ENCODE results near the gene RBFOX1.

Gene RBFOX1

GRCh38 chr16:7452090-7452489, 119.4 kb downstream of the RBFOX1 start:
- 94 to 98% methylated on average over 4 to 5 of the region's 6 CpGs for WGBS, 2 experiments (ENCODE audit: insufficient coverage in 2 of 2)
- no peaks in the 10 kb centered on the region for H3K36me3 ChIP-seq (ENCODE audit: control insufficient read depth, insufficient read depth, low read length)
- no peaks in the 10 kb centered on the region for H3K9me3 ChIP-seq (ENCODE audit: control insufficient read depth, low read length)
- H3K4me3 ChIP-seq (ENCODE audit: extremely low read depth, insufficient read depth, low read length, poor library complexity, severe bottlenecking), result no peak overlapping the region
- H3K4me1 ChIP-seq (ENCODE audit: control insufficient read depth, insufficient read depth, low read length, poor library complexity, severe bottlenecking), result no peaks in the 10 kb centered on the region
- H3K27ac ChIP-seq (ENCODE audit: low read depth, low read length, severe bottlenecking), result no peak overlapping the region

GRCh38 chr16:7456211-7456610, 123.6 kb downstream of the RBFOX1 start:
- no peaks in the 10 kb centered on the region for H3K4me1 ChIP-seq (ENCODE audit: control insufficient read depth, insufficient read depth, low read length, poor library complexity, severe bottlenecking)
- no peaks in the 10 kb centered on the region for H3K9me3 ChIP-seq (ENCODE audit: control insufficient read depth, low read length)
- H3K4me3 ChIP-seq (ENCODE audit: extremely low read depth, insufficient read depth, low read length, poor library complexity, severe bottlenecking), result no peak overlapping the region
- 94 to 100% methylated on average over 2 of the region's 5 CpGs for WGBS, 2 experiments (ENCODE audit: insufficient coverage in 2 of 2)
- no peaks in the 10 kb centered on the region for H3K36me3 ChIP-seq (ENCODE audit: control insufficient read depth, insufficient read depth, low read length)
- H3K27ac ChIP-seq (ENCODE audit: low read depth, low read length, severe bottlenecking), result no peak overlapping the region

- H3K4me3 ChIP-seq (ENCODE audit: extremely low read depth, insufficient read depth, low read length, poor library complexity, severe bottlenecking), result no peak overlapping the region
- H3K27ac ChIP-seq (ENCODE audit: low read depth, low read length, severe bottlenecking), result no peak overlapping the region
- WGBS, 2 experiments (ENCODE audit: insufficient coverage in 2 of 2), result 77% methylated on average over 3 of the region's 3 CpGs; no CpG with 5 or more reads in 1 of the 2 experiments
- no peaks in the 10 kb centered on the region for H3K36me3 ChIP-seq (ENCODE audit: control insufficient read depth, insufficient read depth, low read length)
- no peaks in the 10 kb centered on the region for H3K4me1 ChIP-seq (ENCODE audit: control insufficient read depth, insufficient read depth, low read length, poor library complexity, severe bottlenecking)
- H3K9me3 ChIP-seq (ENCODE audit: control insufficient read depth, low read length), result no peaks in the 10 kb centered on the region
Observed at GRCh38 chr16:7458144-7458543, 125.5 kb downstream of the RBFOX1 start.

DNA sequence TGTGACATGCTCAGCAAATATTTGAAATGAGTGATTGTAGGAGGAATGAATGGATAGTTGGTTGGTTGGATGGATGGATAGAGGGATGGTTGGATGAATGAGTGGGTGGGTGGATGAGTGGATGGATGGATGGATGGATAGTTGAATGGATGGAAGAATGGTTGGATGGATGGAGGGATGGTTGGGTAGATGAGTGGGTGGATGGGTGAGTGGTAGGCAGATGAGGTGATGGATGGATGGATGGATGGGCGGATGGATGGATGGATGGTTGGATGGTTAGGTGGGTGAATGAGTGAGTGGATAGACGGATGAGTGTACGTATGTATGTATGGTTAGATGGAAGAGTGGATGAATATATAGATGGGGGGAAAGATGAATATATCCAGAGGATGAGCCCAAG, 137.7 kb downstream of the RBFOX1 start:
- H3K9me3 ChIP-seq (ENCODE audit: control insufficient read depth, low read length), result no peaks in the 10 kb centered on the region
- H3K4me3 ChIP-seq (ENCODE audit: extremely low read depth, insufficient read depth, low read length, poor library complexity, severe bottlenecking), result no peak overlapping the region
- 95 to 100% methylated on average over 1 to 3 of the region's 3 CpGs for WGBS, 2 experiments (ENCODE audit: insufficient coverage in 2 of 2)
- H3K27ac ChIP-seq (ENCODE audit: low read depth, low read length, severe bottlenecking), result no peak overlapping the region
- no peaks in the 10 kb centered on the region for H3K36me3 ChIP-seq (ENCODE audit: control insufficient read depth, insufficient read depth, low read length)
- H3K4me1 ChIP-seq (ENCODE audit: control insufficient read depth, insufficient read depth, low read length, poor library complexity, severe bottlenecking), result no peaks in the 10 kb centered on the region

- Histone ChIP-seq H3K9me3 (ENCODE audit: control insufficient read depth, low read length) (no peaks in the 10 kb centered on the region), H3K27ac (ENCODE audit: low read depth, low read length, severe bottlenecking) (no peak overlapping the region), H3K36me3 (ENCODE audit: control insufficient read depth, insufficient read depth, low read length) (no peaks in the 10 kb centered on the region), H3K4me3 (ENCODE audit: extremely low read depth, insufficient read depth, low read length, poor library complexity, severe bottlenecking) (no peak overlapping the region), H3K4me1 (ENCODE audit: control insufficient read depth, insufficient read depth, low read length, poor library complexity, severe bottlenecking) (no peaks in the 10 kb centered on the region)
- no CpG with 5 or more reads among the region's 1 CpG for WGBS, 2 experiments (ENCODE audit: insufficient coverage in 2 of 2)
Observed at GRCh38 chr16:7471268-7471667, 138.6 kb downstream of the RBFOX1 start.

DNA sequence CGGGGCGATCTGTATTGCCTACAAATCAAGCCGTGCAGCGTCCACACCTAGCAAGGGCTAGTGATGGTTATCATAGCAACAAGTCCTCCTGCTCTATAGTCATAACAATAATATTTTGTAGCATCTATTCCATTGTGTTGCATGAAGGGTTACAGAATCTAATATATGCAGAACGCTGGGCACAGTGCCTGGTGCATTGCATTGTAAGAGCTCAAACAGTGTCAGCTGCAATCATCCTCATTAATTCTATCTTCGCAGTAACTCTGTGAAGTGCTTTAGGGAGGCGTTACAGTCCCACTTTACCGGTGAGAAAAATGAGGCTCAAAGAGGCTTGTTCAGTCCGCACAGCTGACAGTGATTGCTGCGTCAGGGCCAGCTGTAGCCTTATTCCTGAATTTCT, 149.4 kb downstream of the RBFOX1 start:
- Histone ChIP-seq H3K9me3 (ENCODE audit: control insufficient read depth, low read length) (no peaks in the 10 kb centered on the region), H3K27ac (ENCODE audit: low read depth, low read length, severe bottlenecking) (no peak overlapping the region), H3K4me1 (ENCODE audit: control insufficient read depth, insufficient read depth, low read length, poor library complexity, severe bottlenecking) (no peaks in the 10 kb centered on the region), H3K4me3 (ENCODE audit: extremely low read depth, insufficient read depth, low read length, poor library complexity, severe bottlenecking) (no peak overlapping the region), H3K36me3 (ENCODE audit: control insufficient read depth, insufficient read depth, low read length) (no peaks in the 10 kb centered on the region)
- WGBS, 2 experiments (ENCODE audit: insufficient coverage in 2 of 2), result 92% methylated on average over 2 to 9 of the region's 10 CpGs

DNA sequence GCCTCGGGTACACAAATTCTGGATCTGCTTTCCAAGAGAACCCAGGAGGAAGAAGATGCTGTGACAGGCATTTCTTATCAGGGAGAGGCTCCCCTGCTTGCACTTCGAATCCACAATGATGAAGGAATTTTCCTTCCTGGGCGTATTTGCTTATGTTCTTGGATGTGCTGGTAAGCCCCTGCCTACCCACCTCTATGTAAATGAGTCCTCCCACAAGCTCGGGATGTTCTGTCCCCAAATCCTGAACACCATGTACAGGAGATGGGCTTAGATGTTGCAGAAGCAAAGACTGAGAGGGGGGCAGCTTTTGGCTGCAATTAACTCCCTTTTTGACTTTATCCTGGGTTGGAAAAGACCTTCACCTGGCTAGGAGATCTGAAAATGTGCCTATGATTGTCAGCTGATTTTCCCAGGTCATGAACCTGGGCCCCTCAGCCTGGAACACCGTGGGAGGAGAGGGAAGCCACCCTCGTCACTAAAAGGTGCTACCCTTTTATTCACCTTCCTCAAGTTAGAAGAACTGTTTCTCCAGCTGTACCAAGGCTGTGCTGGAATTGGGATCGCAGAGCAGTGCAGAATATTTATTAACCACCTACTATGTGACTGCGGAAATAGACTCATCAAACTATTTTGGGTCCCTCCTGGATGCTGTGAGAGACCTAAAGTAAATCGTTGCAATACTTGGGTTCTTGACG, 150.1 kb downstream of the RBFOX1 start:
- H3K4me1 ChIP-seq (ENCODE audit: control insufficient read depth, insufficient read depth, low read length, poor library complexity, severe bottlenecking), result no peaks in the 10 kb centered on the region
- no peak overlapping the region for H3K27ac ChIP-seq (ENCODE audit: low read depth, low read length, severe bottlenecking)
- no peaks in the 10 kb centered on the region for H3K9me3 ChIP-seq (ENCODE audit: control insufficient read depth, low read length)
- H3K4me3 ChIP-seq (ENCODE audit: extremely low read depth, insufficient read depth, low read length, poor library complexity, severe bottlenecking), result no peak overlapping the region
- 84 to 87% methylated on average over 4 of the region's 10 CpGs for WGBS, 2 experiments (ENCODE audit: insufficient coverage in 2 of 2)
- H3K36me3 ChIP-seq (ENCODE audit: control insufficient read depth, insufficient read depth, low read length), result no peaks in the 10 kb centered on the region

- 91% methylated on average over 8 to 9 of the region's 12 CpGs for WGBS, 2 experiments (ENCODE audit: insufficient coverage in 2 of 2)
- Histone ChIP-seq H3K36me3 (ENCODE audit: control insufficient read depth, insufficient read depth, low read length) (no peaks in the 10 kb centered on the region), H3K4me1 (ENCODE audit: control insufficient read depth, insufficient read depth, low read length, poor library complexity, severe bottlenecking) (no peaks in the 10 kb centered on the region), H3K9me3 (ENCODE audit: control insufficient read depth, low read length) (no peaks in the 10 kb centered on the region), H3K27ac (ENCODE audit: low read depth, low read length, severe bottlenecking) (no peak overlapping the region), H3K4me3 (ENCODE audit: extremely low read depth, insufficient read depth, low read length, poor library complexity, severe bottlenecking) (no peak overlapping the region)
Observed at GRCh38 chr16:7487574-7488323, 155.1 kb downstream of the RBFOX1 start.

- 20% methylated on average over 1 of the region's 1 CpG; no CpG with 5 or more reads in 1 of the 2 experiments for WGBS, 2 experiments (ENCODE audit: insufficient coverage in 2 of 2)
- no peaks in the 10 kb centered on the region for H3K9me3 ChIP-seq (ENCODE audit: control insufficient read depth, low read length)
Observed at GRCh38 chr16:7492122-7492521, 159.5 kb downstream of the RBFOX1 start.

GRCh38 chr16:7493133-7493532, 160.5 kb downstream of the RBFOX1 start:
- Histone ChIP-seq H3K36me3 (ENCODE audit: control insufficient read depth, insufficient read depth, low read length) (no peaks in the 10 kb centered on the region), H3K27ac (ENCODE audit: low read depth, low read length, severe bottlenecking) (no peak overlapping the region), H3K9me3 (ENCODE audit: control insufficient read depth, low read length) (no peaks in the 10 kb centered on the region), H3K4me3 (ENCODE audit: extremely low read depth, insufficient read depth, low read length, poor library complexity, severe bottlenecking) (no peak overlapping the region), H3K4me1 (ENCODE audit: control insufficient read depth, insufficient read depth, low read length, poor library complexity, severe bottlenecking) (no peaks in the 10 kb centered on the region)
- WGBS, 2 experiments (ENCODE audit: insufficient coverage in 2 of 2), result 85 to 100% methylated on average over 2 to 4 of the region's 6 CpGs

More at GRCh38 chr16:7492122-7492521, 159.5 kb downstream of the RBFOX1 start:
- Histone ChIP-seq H3K4me3 (ENCODE audit: extremely low read depth, insufficient read depth, low read length, poor library complexity, severe bottlenecking) (no peak overlapping the region), H3K4me1 (ENCODE audit: control insufficient read depth, insufficient read depth, low read length, poor library complexity, severe bottlenecking) (no peaks in the 10 kb centered on the region), H3K36me3 (ENCODE audit: control insufficient read depth, insufficient read depth, low read length) (no peaks in the 10 kb centered on the region), H3K27ac (ENCODE audit: low read depth, low read length, severe bottlenecking) (no peak overlapping the region)

DNA sequence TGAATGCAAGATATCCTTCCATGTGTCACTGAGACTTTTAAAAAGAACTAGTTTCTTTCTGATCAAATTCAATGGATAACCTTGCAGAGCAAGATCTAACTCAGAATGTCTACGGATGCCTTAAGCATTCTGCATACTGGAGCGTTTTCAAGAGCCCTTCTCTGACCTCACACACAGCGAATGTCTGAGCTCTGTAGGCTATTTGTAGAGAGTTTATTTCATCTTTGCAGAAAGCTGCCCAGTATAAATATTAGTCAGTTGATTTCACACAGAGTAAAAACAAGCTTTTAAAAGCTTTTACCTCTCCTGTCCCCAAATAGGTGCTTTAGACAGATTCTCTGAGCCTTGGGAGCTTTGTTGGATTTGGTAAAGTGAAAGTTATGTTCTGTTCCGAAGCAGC, 165.0 kb downstream of the RBFOX1 start:
- Histone ChIP-seq H3K9me3 (ENCODE audit: control insufficient read depth, low read length) (no peaks in the 10 kb centered on the region), H3K4me1 (ENCODE audit: control insufficient read depth, insufficient read depth, low read length, poor library complexity, severe bottlenecking) (no peaks in the 10 kb centered on the region), H3K4me3 (ENCODE audit: extremely low read depth, insufficient read depth, low read length, poor library complexity, severe bottlenecking) (no peak overlapping the region), H3K27ac (ENCODE audit: low read depth, low read length, severe bottlenecking) (no peak overlapping the region), H3K36me3 (ENCODE audit: control insufficient read depth, insufficient read depth, low read length) (no peaks in the 10 kb centered on the region)
- 87 to 90% methylated on average over 2 to 3 of the region's 4 CpGs for WGBS, 2 experiments (ENCODE audit: insufficient coverage in 2 of 2)
